Stimulated activated CD8-positive, alpha-beta memory T cell treated with anti-CD3 and anti-CD28 coated beads, Interleukin-2, amount 100 ng/mL, for 1 hour (primary cell): ENCODE data around the gene SLC1A5.
"Not testable (repeated sequence)": the region's sequence is repeated elsewhere in the genome, so short reads cannot be mapped to it uniquely, and the experiment has no call there.

Experiments
- DNase-seq, 2 donors: peaks; one replicate each; pipeline ENCODE4 v3.0.0-alpha.2; 2020; ENCODE audit warnings: low read depth in 2 of 2

The SLC1A5 gene

GRCh38 chr19:46798713-46799112 lies 10.3 kb upstream of the SLC1A5 start:
- no peak for DNase-seq

- DNase-seq = no peak
These were observed 9.5 kb upstream of the SLC1A5 start for GRCh38 chr19:46797881-46798280.

GRCh38 chr19:46791944-46792343 lies 3.5 kb upstream of the SLC1A5 start:
- DNase-seq = no peak

GRCh38 chr19:46789371-46789770 lies 977 bp upstream of the SLC1A5 start:
- DNase-seq = no peak

- DNase-seq = no peak
These were observed 559 bp upstream of the SLC1A5 start for GRCh38 chr19:46788968-46789338.

- DNase-seq = no peak
These were observed 798 bp downstream of the SLC1A5 start for GRCh38 chr19:46787331-46788261.

GRCh38 chr19:46787040-46787330 lies 1.4 kb downstream of the SLC1A5 start:
- DNase-seq = no peak

- peak; percentile 70 to 79 for DNase-seq
These were observed 2.0 kb downstream of the SLC1A5 start for GRCh38 chr19:46786236-46787039.

GRCh38 chr19:46785980-46786235 lies 2.5 kb downstream of the SLC1A5 start:
- DNase-seq = no peak

GRCh38 chr19:46785054-46785979 lies 3.1 kb downstream of the SLC1A5 start:
- no peak for DNase-seq

GRCh38 chr19:46784262-46785053 lies 3.9 kb downstream of the SLC1A5 start:
- no peak for DNase-seq

- no peak for DNase-seq
These were observed 4.7 kb downstream of the SLC1A5 start for GRCh38 chr19:46783670-46784069.

- no peak for DNase-seq
These were observed 5.9 kb downstream of the SLC1A5 start for GRCh38 chr19:46782355-46783019.

GRCh38 chr19:46777956-46778645 lies 10.3 kb downstream of the SLC1A5 start:
- not testable (repeated sequence) for DNase-seq

- DNase-seq = no peak
These were observed 11.2 kb downstream of the SLC1A5 start for GRCh38 chr19:46776927-46777911.

GRCh38 chr19:46775642-46776258 lies 12.6 kb downstream of the SLC1A5 start:
- no peak for DNase-seq

- DNase-seq = no peak
These were observed 15.4 kb downstream of the SLC1A5 start for GRCh38 chr19:46773018-46773399.

GRCh38 chr19:46772170-46773017 lies 16.0 kb downstream of the SLC1A5 start:
- no peak for DNase-seq
